ENCODE results near the gene ZCCHC17.
"Not testable (repeated sequence)": the region's sequence is repeated elsewhere in the genome, so short reads cannot be mapped to it uniquely, and the experiment has no call there.

ZCCHC17 gene

GRCh38 chr1:31296486-31297276 is at the start of gene ZCCHC17, which contains the start of gene SNRNP40:
Gene ZCCHC17, plus strand, starts transcription at chr1:31297032. Its CDS starts 13,067 bp downstream, at chr1:31310099.
Gene SNRNP40, minus strand, starts transcription at chr1:31296788. Its CDS starts 37 bp downstream, at chr1:31296751.
- DNase-seq, result peak; percentile 98

GRCh38 chr1:31248276-31248675 is 48.6 kb upstream of the ZCCHC17 start:
- no peak for DNase-seq

- DNase-seq, result no peak
Measured at GRCh38 chr1:31249854-31250253, 47.0 kb upstream of the ZCCHC17 start.

GRCh38 chr1:31257213-31257612 is 39.6 kb upstream of the ZCCHC17 start:
- DNase-seq, result no peak

GRCh38 chr1:31258581-31258980 is 38.3 kb upstream of the ZCCHC17 start:
- DNase-seq, result no peak

GRCh38 chr1:31259746-31260145 is 37.1 kb upstream of the ZCCHC17 start:
- no peak for DNase-seq

GRCh38 chr1:31261916-31262315 is 34.9 kb upstream of the ZCCHC17 start:
- no peak for DNase-seq

GRCh38 chr1:31262393-31262792 is 34.4 kb upstream of the ZCCHC17 start:
- DNase-seq, result not testable (repeated sequence)

GRCh38 chr1:31263408-31263807 is 33.4 kb upstream of the ZCCHC17 start:
- DNase-seq, result no peak

- DNase-seq, result no peak
Measured at GRCh38 chr1:31264790-31265386, 31.9 kb upstream of the ZCCHC17 start.

- no peak for DNase-seq
Measured at GRCh38 chr1:31266547-31266946, 30.3 kb upstream of the ZCCHC17 start.

- DNase-seq, result no peak
Measured at GRCh38 chr1:31272369-31272768, 24.5 kb upstream of the ZCCHC17 start.

- no peak for DNase-seq
Measured at GRCh38 chr1:31273619-31274018, 23.2 kb upstream of the ZCCHC17 start.

GRCh38 chr1:31282426-31282825 is 14.4 kb upstream of the ZCCHC17 start:
- DNase-seq, result not testable (repeated sequence)

- not testable (repeated sequence) for DNase-seq
Measured at GRCh38 chr1:31287791-31288190, 9.0 kb upstream of the ZCCHC17 start.

- no peak for DNase-seq
Measured at GRCh38 chr1:31289021-31289420, 7.8 kb upstream of the ZCCHC17 start.

GRCh38 chr1:31295874-31296485 is 852 bp upstream of the ZCCHC17 start:
- DNase-seq, result no peak

GRCh38 chr1:31297277-31298247 is 730 bp downstream of the ZCCHC17 start:
- DNase-seq, result no peak

- DNase-seq, result no peak
Measured at GRCh38 chr1:31299365-31299764, 2.5 kb downstream of the ZCCHC17 start.

GRCh38 chr1:31300193-31300592 is 3.4 kb downstream of the ZCCHC17 start:
- DNase-seq, result peak; percentile 26

- DNase-seq, result no peak
Measured at GRCh38 chr1:31302709-31303441, 6.0 kb downstream of the ZCCHC17 start.

GRCh38 chr1:31306278-31306677 is 9.4 kb downstream of the ZCCHC17 start:
- DNase-seq, result no peak

All from GF-D8 (cell line).